Measurements from ENCODE around the gene HPSE.

The HPSE gene

GRCh38 chr4:83262682-83263081, 72.0 kb downstream of the HPSE start:
- H3K36me3 Mint-ChIP-seq = peaks cover 32% of the 10 kb centered on the region
- no peaks in the 10 kb centered on the region for H3K27me3 Mint-ChIP-seq
- H3K4me1 Mint-ChIP-seq = peaks cover 16% of the 10 kb centered on the region
- no peaks in the 10 kb centered on the region for H3K9me3 Mint-ChIP-seq
- H3K27ac Mint-ChIP-seq = no peak overlapping the region
- H3K4me3 Mint-ChIP-seq = no peak overlapping the region
- CTCF ChIA-PET = interaction anchor here (0.7 to 4.2 kb wide), 9 partner anchors 9 to 228 kb away, joined by 3 to 24 read pairs (median 11); partner anchors contain the start of genes COPS4 and COQ2
- no peak for DNase-seq

- CTCF ChIA-PET = interaction anchor here (1.0 to 4.2 kb wide), 10 partner anchors 10 to 210 kb away, joined by 3 to 24 read pairs (median 11); partner anchors contain the start of gene COQ2
- H3K27me3 Mint-ChIP-seq = no peaks in the 10 kb centered on the region
- H3K27ac Mint-ChIP-seq = no peak overlapping the region
- H3K4me1 Mint-ChIP-seq = peaks cover 13% of the 10 kb centered on the region
- peaks cover 34% of the 10 kb centered on the region for H3K36me3 Mint-ChIP-seq
- no peak for DNase-seq
- no peaks in the 10 kb centered on the region for H3K9me3 Mint-ChIP-seq
- no peak overlapping the region for H3K4me3 Mint-ChIP-seq
These were observed 73.3 kb downstream of the HPSE start for GRCh38 chr4:83261307-83261706.

GRCh38 chr4:83259586-83259985, 75.1 kb downstream of the HPSE start:
- CTCF ChIA-PET = interaction anchor here (0.7 to 4.2 kb wide), 11 partner anchors 9 to 220 kb away, joined by 3 to 24 read pairs (median 4); partner anchors contain the start of gene COQ2
- no peak overlapping the region for H3K27ac Mint-ChIP-seq
- no peak for DNase-seq
- H3K9me3 Mint-ChIP-seq = no peaks in the 10 kb centered on the region
- no peak overlapping the region for H3K4me3 Mint-ChIP-seq
- H3K4me1 Mint-ChIP-seq = peaks cover 18% of the 10 kb centered on the region
- H3K27me3 Mint-ChIP-seq = no peaks in the 10 kb centered on the region
- peaks cover 31% of the 10 kb centered on the region for H3K36me3 Mint-ChIP-seq

GRCh38 chr4:83258461-83258860, 76.2 kb downstream of the HPSE start:
- Mint-ChIP-seq H3K4me3 (no peak overlapping the region), H3K9me3 (no peaks in the 10 kb centered on the region), H3K27ac (no peak overlapping the region), H3K4me1 (peaks cover 24% of the 10 kb centered on the region), H3K36me3 (peaks cover 31% of the 10 kb centered on the region), H3K27me3 (no peaks in the 10 kb centered on the region)
- CTCF ChIA-PET = interaction anchor here (1.1 to 4.2 kb wide), 3 partner anchors 8 to 184 kb away, joined by 3 to 24 read pairs (median 10); no protein-coding TSS in a partner anchor
- DNase-seq = no peak

DNA sequence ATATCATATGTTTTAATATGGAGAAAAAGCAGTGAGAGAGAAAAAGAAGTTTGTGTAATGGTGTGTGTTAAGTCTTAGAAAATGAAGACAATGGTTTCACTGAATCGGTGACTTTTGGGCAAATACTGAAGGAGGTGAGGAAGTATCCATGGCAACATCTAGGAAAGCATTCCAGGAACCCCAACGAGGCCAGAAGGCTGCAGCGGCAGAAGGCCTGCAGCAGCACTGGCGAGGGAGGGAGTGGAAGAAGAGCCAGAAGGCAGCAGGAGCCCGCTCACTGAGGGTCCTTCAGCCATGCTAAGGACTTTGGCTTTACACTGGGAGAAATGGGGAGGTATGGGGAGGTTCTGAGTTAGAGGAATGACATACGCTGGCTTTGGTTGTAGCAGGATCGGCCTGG, 76.8 kb downstream of the HPSE start:
- Mint-ChIP-seq H3K36me3 (peaks cover 27% of the 10 kb centered on the region), H3K4me1 (peaks cover 31% of the 10 kb centered on the region), H3K9me3 (no peaks in the 10 kb centered on the region), H3K27ac (no peak overlapping the region), H3K27me3 (no peaks in the 10 kb centered on the region), H3K4me3 (no peak overlapping the region)
- DNase-seq = no peak
- CTCF ChIA-PET = interaction anchor here (0.7 to 1.4 kb wide), 2 partner anchors 9 to 258 kb away, joined by 3 to 5 read pairs; no protein-coding TSS in a partner anchor

GRCh38 chr4:83255584-83255983, 79.1 kb downstream of the HPSE start:
- H3K27me3 Mint-ChIP-seq = no peaks in the 10 kb centered on the region
- CTCF ChIA-PET = interaction anchor here (1.4 to 5.6 kb wide), 2 partner anchors 144 to 171 kb away, joined by 4 to 70 read pairs; partner anchors contain the start of gene PLAC8
- no peak overlapping the region for H3K4me3 Mint-ChIP-seq
- no peak for DNase-seq
- peaks cover 49% of the 10 kb centered on the region for H3K4me1 Mint-ChIP-seq
- no peaks in the 10 kb centered on the region for H3K9me3 Mint-ChIP-seq
- H3K27ac Mint-ChIP-seq = no peak overlapping the region
- H3K36me3 Mint-ChIP-seq = peaks cover 25% of the 10 kb centered on the region

DNA sequence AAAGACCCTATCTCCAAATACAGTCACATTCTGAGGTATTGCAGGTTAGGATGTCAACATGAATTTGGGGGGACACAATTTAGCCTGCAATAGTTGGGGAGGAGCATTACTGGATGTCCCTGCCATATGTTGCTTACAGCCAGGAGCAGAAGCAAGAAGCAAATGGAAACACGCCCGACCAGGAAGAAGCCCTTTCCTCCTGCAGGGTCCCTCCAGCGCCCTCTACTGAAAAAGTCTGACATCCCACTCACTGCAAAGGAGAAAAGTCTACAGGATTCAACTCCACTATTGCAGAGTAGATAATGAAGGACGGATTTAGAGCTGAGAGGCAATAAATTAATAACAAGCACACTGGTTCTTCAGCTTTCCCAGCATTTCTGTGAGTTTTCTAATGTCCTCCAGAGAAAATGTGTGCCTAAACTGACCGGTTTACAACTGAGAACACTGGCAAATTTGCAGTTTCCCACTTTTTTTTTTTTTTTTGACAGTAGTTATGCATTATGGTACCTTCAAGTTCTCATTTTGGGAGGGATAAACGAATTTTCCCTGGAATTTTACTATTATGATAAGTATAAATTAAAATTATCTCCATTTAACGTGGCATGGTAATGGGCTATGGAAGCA, 81.8 kb downstream of the HPSE start:
- Mint-ChIP-seq H3K4me1 (peaks cover 38% of the 10 kb centered on the region), H3K9me3 (no peaks in the 10 kb centered on the region), H3K4me3 (no peak overlapping the region), H3K27ac (no peak overlapping the region), H3K27me3 (no peaks in the 10 kb centered on the region), H3K36me3 (peaks cover 12% of the 10 kb centered on the region)
- DNase-seq = peak; percentile 87
- CTCF ChIA-PET = interaction anchor here (0.6 to 5.6 kb wide), 23 partner anchors 12 to 401 kb away, joined by 3 to 70 read pairs (median 5); partner anchors contain the start of genes COPS4 and PLAC8

DNA sequence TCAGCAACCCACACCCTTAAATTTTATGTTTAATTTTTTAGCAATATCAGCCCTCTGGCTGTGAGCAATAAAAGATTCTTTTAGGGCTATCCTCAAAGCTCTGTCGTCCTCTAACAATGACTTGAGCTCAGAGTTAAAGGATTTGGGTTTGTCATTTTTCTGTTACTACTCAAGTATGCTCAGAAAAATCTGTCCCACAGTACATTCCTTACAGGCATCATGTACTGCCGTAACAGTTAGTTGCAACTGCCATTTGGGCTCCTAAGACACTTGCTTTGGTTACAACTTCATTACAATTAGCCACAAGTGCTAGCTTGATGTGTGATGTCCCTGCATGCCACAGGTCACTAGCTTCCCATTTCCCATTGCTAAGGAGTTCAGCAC, 83.2 kb downstream of the HPSE start:
- no peak overlapping the region for H3K4me3 Mint-ChIP-seq
- CTCF ChIA-PET = interaction anchor here (0.7 to 5.6 kb wide), 12 partner anchors 8 to 179 kb away, joined by 3 to 70 read pairs (median 6); partner anchors contain the start of gene PLAC8
- H3K36me3 Mint-ChIP-seq = peaks cover 11% of the 10 kb centered on the region
- no peak for DNase-seq
- no peak overlapping the region for H3K27ac Mint-ChIP-seq
- no peaks in the 10 kb centered on the region for H3K9me3 Mint-ChIP-seq
- peaks cover 7% of the 10 kb centered on the region for H3K27me3 Mint-ChIP-seq
- H3K4me1 Mint-ChIP-seq = peaks cover 40% of the 10 kb centered on the region

DNA sequence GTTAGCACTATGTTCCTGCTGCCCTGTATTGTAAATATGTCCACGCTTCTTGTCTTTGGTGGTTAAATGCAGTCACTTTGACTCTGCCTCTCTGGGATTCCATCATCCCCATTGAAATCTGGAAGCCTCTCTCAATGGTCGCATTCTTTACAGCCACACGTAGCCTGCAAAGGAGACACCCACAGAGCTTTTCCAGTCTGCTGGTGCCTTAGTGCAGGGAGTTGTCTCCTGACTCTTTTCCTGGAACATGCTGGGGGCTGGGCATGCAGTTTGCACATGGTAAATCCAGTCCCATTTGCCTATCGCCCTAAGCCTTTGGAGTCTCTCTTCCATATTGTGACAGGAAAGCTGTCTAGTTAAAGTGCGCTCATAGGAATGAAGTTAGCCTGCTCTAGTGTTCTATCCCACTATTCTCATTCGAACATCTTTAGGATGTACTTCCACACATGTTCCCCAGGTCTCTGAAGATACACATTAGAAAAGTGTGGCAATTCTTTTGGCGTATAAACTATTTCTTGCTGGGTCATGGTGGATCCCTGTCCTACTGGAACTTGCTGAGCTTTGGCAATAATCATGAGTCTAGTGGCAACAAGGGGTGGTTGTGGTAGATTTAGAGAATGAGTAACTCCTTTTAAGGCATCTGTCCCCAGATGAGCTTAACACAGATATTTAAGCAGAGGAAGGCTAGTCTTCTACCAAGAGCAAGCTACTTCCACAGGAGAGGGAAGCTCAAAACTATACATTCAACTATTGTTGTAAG, 83.8 kb downstream of the HPSE start:
- no peak overlapping the region for H3K27ac Mint-ChIP-seq
- peaks cover 2% of the 10 kb centered on the region for H3K9me3 Mint-ChIP-seq
- H3K36me3 Mint-ChIP-seq = peaks cover 16% of the 10 kb centered on the region
- peaks cover 45% of the 10 kb centered on the region for H3K4me1 Mint-ChIP-seq
- CTCF ChIA-PET = interaction anchor here (0.7 to 5.6 kb wide), 13 partner anchors 8 to 178 kb away, joined by 3 to 70 read pairs (median 5); partner anchors contain the start of gene PLAC8
- H3K27me3 Mint-ChIP-seq = peaks cover 7% of the 10 kb centered on the region
- no peak for DNase-seq
- H3K4me3 Mint-ChIP-seq = no peak overlapping the region

GRCh38 chr4:83248486-83248885, 86.2 kb downstream of the HPSE start:
- peaks cover 40% of the 10 kb centered on the region for H3K4me1 Mint-ChIP-seq
- H3K9me3 Mint-ChIP-seq = peaks cover 16% of the 10 kb centered on the region
- H3K27me3 Mint-ChIP-seq = peaks cover 21% of the 10 kb centered on the region
- DNase-seq = no peak
- H3K36me3 Mint-ChIP-seq = peaks cover 36% of the 10 kb centered on the region
- no peak overlapping the region for H3K27ac Mint-ChIP-seq
- CTCF ChIA-PET = interaction anchor here (1.1 to 1.5 kb wide), 3 partner anchors 11 to 135 kb away, joined by 3 to 4 read pairs (median 4); no protein-coding TSS in a partner anchor
- H3K4me3 Mint-ChIP-seq = no peak overlapping the region

GRCh38 chr4:83247415-83248357, 87.0 kb downstream of the HPSE start:
- DNase-seq = no peak
- H3K27ac Mint-ChIP-seq = no peak overlapping the region
- H3K9me3 Mint-ChIP-seq = peaks cover 16% of the 10 kb centered on the region
- CTCF ChIA-PET = interaction anchor here (1.1 to 1.5 kb wide), 3 partner anchors 10 to 135 kb away, joined by 3 to 4 read pairs (median 4); no protein-coding TSS in a partner anchor
- peaks cover 38% of the 10 kb centered on the region for H3K4me1 Mint-ChIP-seq
- no peak overlapping the region for H3K4me3 Mint-ChIP-seq
- peaks cover 44% of the 10 kb centered on the region for H3K36me3 Mint-ChIP-seq
- peaks cover 23% of the 10 kb centered on the region for H3K27me3 Mint-ChIP-seq
